Measurements from ENCODE around the gene RTBDN.

Gene RTBDN

GRCh38 chr19:12834566-12834943, at the start of gene RTBDN:
Gene RTBDN (minus strand): TSS chr19:12834579. CDS start chr19:12829979, 4,600 bp downstream.
- DNase-seq, result no peak

- DNase-seq, result no peak
Measured at GRCh38 chr19:12882589-12882988, 48.2 kb upstream of the RTBDN start.

GRCh38 chr19:12881172-12881808, 46.9 kb upstream of the RTBDN start, which contains the start of gene DNASE2:
Gene DNASE2 (minus strand): TSS chr19:12881449. CDS start chr19:12881375, 74 bp downstream.
- peak; percentile 87 for DNase-seq

- no peak for DNase-seq
Measured at GRCh38 chr19:12880551-12881171, 46.3 kb upstream of the RTBDN start.

- no peak for DNase-seq
Measured at GRCh38 chr19:12875086-12875485, 40.7 kb upstream of the RTBDN start.

GRCh38 chr19:12873891-12874745, 39.7 kb upstream of the RTBDN start:
- no peak for DNase-seq

- peak; percentile 57 for DNase-seq
Measured at GRCh38 chr19:12872941-12873890, 38.8 kb upstream of the RTBDN start.

GRCh38 chr19:12872255-12872654, 37.9 kb upstream of the RTBDN start:
- DNase-seq, result no peak

- no peak for DNase-seq
Measured at GRCh38 chr19:12871681-12872080, 37.3 kb upstream of the RTBDN start.

- DNase-seq, result no peak
Measured at GRCh38 chr19:12868540-12869112, 34.2 kb upstream of the RTBDN start.

- DNase-seq, result peak; percentile 34
Measured at GRCh38 chr19:12867120-12868099, 33.0 kb upstream of the RTBDN start.

GRCh38 chr19:12866416-12867119, 32.2 kb upstream of the RTBDN start:
- DNase-seq, result no peak

GRCh38 chr19:12865746-12866415, 31.5 kb upstream of the RTBDN start:
- DNase-seq, result no peak

- DNase-seq, result no peak
Measured at GRCh38 chr19:12864721-12865715, 30.6 kb upstream of the RTBDN start.

- no peak for DNase-seq
Measured at GRCh38 chr19:12864143-12864542, 29.8 kb upstream of the RTBDN start.

- DNase-seq, result no peak
Measured at GRCh38 chr19:12859546-12859945, 25.2 kb upstream of the RTBDN start.

- DNase-seq, result no peak
Measured at GRCh38 chr19:12858041-12858928, 23.9 kb upstream of the RTBDN start.
